ENCODE data around the gene NABP2. TPM values are rescaled to one million over a fixed set of nuclear protein-coding genes. Genes with fewer than 3 reads are reported as not detected.

NABP2 gene
- total RNA-seq, 1 experiment from 2014 or later, result 68.5 TPM

GRCh38 chr12:56248711-56249110 lies 24.6 kb downstream of the NABP2 start:
- no TSS peak for BruUV-seq (replicated peaks)
- ChIA-PET CTCF (no interaction called here), POLR2A (ENCODE audit: unreplicated experiment) (no interaction called here)
- Histone ChIP-seq H3K79me2 (ENCODE audit: low read depth) (no peaks in the 10 kb centered on the region), H3F3A (ENCODE audit: insufficient read depth, low read depth) (no peaks in the 10 kb centered on the region), H3K4me3 (no peak overlapping the region), H2AFZ (no peak overlapping the region), H3K4me1 (replicated peaks; ENCODE audit: insufficient read depth) (no peaks in the 10 kb centered on the region), H3K4me2 (no peak overlapping the region), H3K9me3 (ENCODE audit: insufficient read depth, low read depth) (no peaks in the 10 kb centered on the region), H3K27me3 (ENCODE audit: insufficient read depth, low read depth) (no peaks in the 10 kb centered on the region), H3K27ac (no peak overlapping the region), H3K9me2 (ENCODE audit: insufficient read depth) (no peaks in the 10 kb centered on the region), H3K36me3 (ENCODE audit: low read depth) (peaks cover 26% of the 10 kb centered on the region), H4K20me1 (ENCODE audit: insufficient read depth) (no peaks in the 10 kb centered on the region; the same call in 1 of the 2 replicates)
- TF ChIP-seq EZH2 (IDR thresholded peaks at IDR 0.05; ENCODE audit: low read depth) (no peak), CTCF (conservative IDR thresholded peaks at IDR 0.05) (no peak)
- intact Hi-C loops (cut with micrococcal nuclease; ENCODE audit: unreplicated experiment), result no loop called here
- no peak for DNase-seq

- H3K27me3 ChIP-seq (ENCODE audit: insufficient read depth, low read depth), result no peaks in the 10 kb centered on the region
- BruUV-seq (replicated peaks), result no TSS peak
- CTCF ChIA-PET, result no interaction called here
- H3K4me1 ChIP-seq (replicated peaks; ENCODE audit: insufficient read depth), result peaks cover 12% of the 10 kb centered on the region
- no peak overlapping the region for H3K4me2 ChIP-seq
- no peak overlapping the region for H2AFZ ChIP-seq
- H3K36me3 ChIP-seq (ENCODE audit: low read depth), result peaks cover 39% of the 10 kb centered on the region
- no peak for TF ChIP-seq CTCF (conservative IDR thresholded peaks at IDR 0.05)
- no peak for TF ChIP-seq EZH2 (IDR thresholded peaks at IDR 0.05; ENCODE audit: low read depth)
- POLR2A ChIA-PET (ENCODE audit: unreplicated experiment), result no interaction called here
- no peak overlapping the region for H3K4me3 ChIP-seq
- H3K9me2 ChIP-seq (ENCODE audit: insufficient read depth), result no peaks in the 10 kb centered on the region
- peaks cover 23% of the 10 kb centered on the region for H3K79me2 ChIP-seq (ENCODE audit: low read depth)
- DNase-seq, result no peak
- intact Hi-C loops (cut with micrococcal nuclease; ENCODE audit: unreplicated experiment), result no loop called here
- no peaks in the 10 kb centered on the region for H3K9me3 ChIP-seq (ENCODE audit: insufficient read depth, low read depth)
- H4K20me1 ChIP-seq (ENCODE audit: insufficient read depth), result peaks cover 19% of the 10 kb centered on the region
- H3K27ac ChIP-seq, result no peak overlapping the region
- no peaks in the 10 kb centered on the region; the same call in 1 of the 2 replicates for H3F3A ChIP-seq (ENCODE audit: insufficient read depth, low read depth)
These were observed 28.5 kb downstream of the NABP2 start for GRCh38 chr12:56252649-56253048.

GRCh38 chr12:56253091-56253490 lies 28.9 kb downstream of the NABP2 start:
- BruUV-seq (replicated peaks), result no TSS peak
- Histone ChIP-seq H2AFZ (no peak overlapping the region), H4K20me1 (ENCODE audit: insufficient read depth) (peaks cover 19% of the 10 kb centered on the region), H3K9me3 (ENCODE audit: insufficient read depth, low read depth) (no peaks in the 10 kb centered on the region), H3K4me3 (no peak overlapping the region), H3K4me2 (no peak overlapping the region), H3K4me1 (replicated peaks; ENCODE audit: insufficient read depth) (peaks cover 12% of the 10 kb centered on the region), H3K27ac (no peak overlapping the region), H3K27me3 (ENCODE audit: insufficient read depth, low read depth) (no peaks in the 10 kb centered on the region), H3F3A (ENCODE audit: insufficient read depth, low read depth) (no peaks in the 10 kb centered on the region; the same call in 1 of the 2 replicates), H3K36me3 (ENCODE audit: low read depth) (peaks cover 39% of the 10 kb centered on the region), H3K9me2 (ENCODE audit: insufficient read depth) (no peaks in the 10 kb centered on the region), H3K79me2 (ENCODE audit: low read depth) (peaks cover 26% of the 10 kb centered on the region)
- no peak for TF ChIP-seq EZH2 (IDR thresholded peaks at IDR 0.05; ENCODE audit: low read depth)
- no peak for TF ChIP-seq CTCF (conservative IDR thresholded peaks at IDR 0.05)
- POLR2A ChIA-PET (ENCODE audit: unreplicated experiment), result no interaction called here
- DNase-seq, result no peak
- intact Hi-C loops (cut with micrococcal nuclease; ENCODE audit: unreplicated experiment), result no loop called here
- CTCF ChIA-PET, result no interaction called here
